Neural progenitor cell (in vitro differentiated cells): ENCODE results near the gene AUH. TPM values are rescaled to one million over a fixed set of nuclear protein-coding genes. Genes with fewer than 3 reads are reported as not detected.

Source experiments
- DNase-seq: peaks from one replicate; pipeline ENCODE4 v3.0.0-alpha.2; 2016; ENCODE audit warnings: low spot score
- H2AFZ ChIP-seq: fragments of 200-600 bp; sonication (generic); replicated peaks from 2 replicates; pipeline ENCODE4 v1.6.1; 2016; ENCODE audit warnings: antibody characterized with exemption
- H3F3A ChIP-seq: fragments of 200-600 bp; sonication (generic); 2 replicates; pipeline ENCODE4 v1.6.1; 2016; ENCODE audit warnings: antibody characterized with exemption, low read depth
- H3K27ac ChIP-seq: fragments of 200-600 bp; sonication (generic); 2 replicates; pipeline ENCODE4 v1.5.1; 2016; ENCODE audit warnings: mild to moderate bottlenecking
- H3K27me3 ChIP-seq: fragments of 200-600 bp; sonication (generic); 2 replicates; pipeline ENCODE4 v1.6.1; 2016; ENCODE audit warnings: mild to moderate bottlenecking, moderate library complexity
- H3K36me3 ChIP-seq: fragments of 200-600 bp; sonication (generic); 2 replicates; pipeline ENCODE4 v1.5.1; 2016
- H3K4me1 ChIP-seq: fragments of 200-600 bp; sonication (generic); 2 replicates; pipeline ENCODE4 v1.6.1; 2016; ENCODE audit warnings: mixed run types
- H3K4me2 ChIP-seq: fragments of 200-600 bp; sonication (generic); 2 replicates; pipeline ENCODE4 v1.6.1; 2016
- H3K4me3 ChIP-seq: fragments of 200-600 bp; sonication (generic); 2 replicates; pipeline ENCODE4 v1.5.1; 2016
- H3K79me2 ChIP-seq: fragments of 200-600 bp; sonication (generic); 2 replicates; pipeline ENCODE4 v1.6.1; 2016; ENCODE audit warnings: low read depth
- H3K9ac ChIP-seq: fragments of 200-600 bp; sonication (generic); 2 replicates; pipeline ENCODE4 v1.6.1; 2016
- H3K9me3 ChIP-seq: fragments of 200-600 bp; sonication (generic); 2 replicates; pipeline ENCODE4 v1.5.1; 2016; ENCODE audit warnings: low read depth
- H4K20me1 ChIP-seq: fragments of 200-600 bp; sonication (generic); 2 replicates; pipeline ENCODE4 v1.6.1; 2016; ENCODE audit warnings: low read depth
- H3K27ac Mint-ChIP-seq: 3 replicates; pipeline ENCODE4 v1.8.0; 2021; ENCODE audit warnings: mixed read lengths
- H3K27me3 Mint-ChIP-seq: 2 replicates; pipeline ENCODE4 v1.8.0; 2022; ENCODE audit warnings: low read depth, mild to moderate bottlenecking, inconsistent platforms, moderate library complexity, mixed read lengths; ENCODE audit not compliant: insufficient read depth
- H3K36me3 Mint-ChIP-seq: 3 replicates; pipeline ENCODE4 v1.8.0; 2021; ENCODE audit warnings: mixed read lengths
- H3K4me1 Mint-ChIP-seq: 3 replicates; pipeline ENCODE4 v1.8.0; 2021; ENCODE audit warnings: mixed read lengths
- H3K4me3 Mint-ChIP-seq: 3 replicates; pipeline ENCODE4 v1.8.0; 2021; ENCODE audit warnings: mild to moderate bottlenecking, moderate library complexity, mixed read lengths
- H3K9me3 Mint-ChIP-seq: 3 replicates; pipeline ENCODE4 v1.8.0; 2020; ENCODE audit warnings: mixed read lengths
- CTCF ChIP-seq: fragments of 200-600 bp; sonication (generic); IDR thresholded peaks from 2 replicates; pipeline ENCODE4 v1.5.1; 2017; ENCODE audit warnings: antibody characterized with exemption, mild to moderate bottlenecking
- EZH2 ChIP-seq: fragments of 200-600 bp; sonication (generic); IDR thresholded peaks from 2 replicates; pipeline ENCODE4 v1.6.1; 2017; ENCODE audit warnings: antibody characterized with exemption, mild to moderate bottlenecking, moderate library complexity
- EZH2phosphoT487 ChIP-seq: fragments of 200-600 bp; sonication (generic); IDR thresholded peaks from 2 replicates; pipeline ENCODE4 v1.6.1; 2017; ENCODE audit warnings: antibody characterized with exemption
- total RNA-seq: library from RNA; depleted of rRNA; stranded (reverse); fragments of >200 nt; gene quantifications from 2 replicates; pipeline ENCODE4 v1.2.3, GENCODE V29; 2015; ENCODE audit warnings: low replicate concordance

AUH gene
- total RNA-seq, 1 donor from 2014 or later, result 17.3 TPM

GRCh38 chr9:91341258-91341746, 20.4 kb downstream of the AUH start:
- Histone ChIP-seq H3K36me3 (no peaks in the 10 kb centered on the region), H2AFZ (no peak overlapping the region), H3K9ac (no peak overlapping the region), H3K4me1 (no peaks in the 10 kb centered on the region), H3K4me2 (no peak overlapping the region), H3F3A (no peaks in the 10 kb centered on the region), H4K20me1 (no peaks in the 10 kb centered on the region), H3K79me2 (peaks cover 19% of the 10 kb centered on the region), H3K4me3 (no peak overlapping the region), H3K27ac (no peak overlapping the region), H3K27me3 (no peaks in the 10 kb centered on the region), H3K9me3 (no peaks in the 10 kb centered on the region)
- TF ChIP-seq EZH2phosphoT487 (no peak), CTCF (no peak), EZH2 (no peak)
- no peak overlapping the region for H3K27ac Mint-ChIP-seq
- H3K36me3 Mint-ChIP-seq, result peaks cover 37% of the 10 kb centered on the region
- H3K9me3 Mint-ChIP-seq, result peaks cover 2% of the 10 kb centered on the region
- H3K4me3 Mint-ChIP-seq, result no peak overlapping the region
- no peaks in the 10 kb centered on the region for H3K27me3 Mint-ChIP-seq
- no peak for DNase-seq
- no peaks in the 10 kb centered on the region for H3K4me1 Mint-ChIP-seq

- H3K27ac ChIP-seq, result no peak overlapping the region
- H3K4me1 ChIP-seq, result no peaks in the 10 kb centered on the region
- H3K9me3 Mint-ChIP-seq, result peaks cover 2% of the 10 kb centered on the region
- H3K79me2 ChIP-seq, result peaks cover 19% of the 10 kb centered on the region
- no peak overlapping the region for H3K9ac ChIP-seq
- no peaks in the 10 kb centered on the region for H3K27me3 Mint-ChIP-seq
- no peaks in the 10 kb centered on the region for H3F3A ChIP-seq
- TF ChIP-seq EZH2 (no peak), EZH2phosphoT487 (no peak), CTCF (no peak)
- H3K27me3 ChIP-seq, result no peaks in the 10 kb centered on the region
- H3K36me3 ChIP-seq, result no peaks in the 10 kb centered on the region
- no peak overlapping the region for H2AFZ ChIP-seq
- no peaks in the 10 kb centered on the region for H3K9me3 ChIP-seq
- H3K4me2 ChIP-seq, result no peak overlapping the region
- no peaks in the 10 kb centered on the region for H4K20me1 ChIP-seq
- no peak overlapping the region for H3K4me3 ChIP-seq
- peaks cover 37% of the 10 kb centered on the region for H3K36me3 Mint-ChIP-seq
- no peak for DNase-seq
- no peaks in the 10 kb centered on the region for H3K4me1 Mint-ChIP-seq
- H3K4me3 Mint-ChIP-seq, result no peak overlapping the region
- no peak overlapping the region for H3K27ac Mint-ChIP-seq
Observed at GRCh38 chr9:91340395-91340967, 21.2 kb downstream of the AUH start.

- no peak overlapping the region for H3K4me2 ChIP-seq
- H3K79me2 ChIP-seq, result peaks cover under 1% of the 10 kb centered on the region
Observed at GRCh38 chr9:91338681-91339080, 23.0 kb downstream of the AUH start.

More at GRCh38 chr9:91338681-91339080, 23.0 kb downstream of the AUH start:
- no peaks in the 10 kb centered on the region for H3F3A ChIP-seq
- DNase-seq, result no peak
- Mint-ChIP-seq H3K27ac (no peak overlapping the region), H3K9me3 (peaks cover 2% of the 10 kb centered on the region), H3K4me1 (peaks cover 3% of the 10 kb centered on the region), H3K27me3 (no peaks in the 10 kb centered on the region), H3K4me3 (no peak overlapping the region), H3K36me3 (peaks cover 29% of the 10 kb centered on the region)
- H3K36me3 ChIP-seq, result no peaks in the 10 kb centered on the region
- H3K27ac ChIP-seq, result no peak overlapping the region
- TF ChIP-seq EZH2 (no peak), CTCF (no peak), EZH2phosphoT487 (no peak)
- H3K9me3 ChIP-seq, result no peaks in the 10 kb centered on the region
- H3K4me3 ChIP-seq, result no peak overlapping the region
- H2AFZ ChIP-seq, result no peak overlapping the region
- H3K27me3 ChIP-seq, result no peaks in the 10 kb centered on the region
- H3K4me1 ChIP-seq, result no peaks in the 10 kb centered on the region
- no peaks in the 10 kb centered on the region for H4K20me1 ChIP-seq
- H3K9ac ChIP-seq, result no peak overlapping the region
